Neural cell (in vitro differentiated cells): Measurements from ENCODE around the gene KLF18. TPM values are rescaled to one million over a fixed set of nuclear protein-coding genes. Genes with fewer than 3 reads are reported as not detected.

Source experiments
- H2AFZ ChIP-seq: fragments of 200-600, 300-800 bp; sonication (generic), shearing (Covaris generic); 2 replicates; pipeline ENCODE4 v1.6.0; 2014; ENCODE audit warnings: low read depth, mild to moderate bottlenecking, antibody characterized with exemption, low read length, moderate library complexity
- H3F3A ChIP-seq: fragments of 200-600 bp; shearing (Covaris generic); 2 replicates; pipeline ENCODE4 v1.6.1; 2016; ENCODE audit warnings: mild to moderate bottlenecking, moderate library complexity, mixed read lengths, antibody characterized with exemption, low read length; ENCODE audit not compliant: insufficient read depth, poor library complexity, severe bottlenecking
- H3K27ac ChIP-seq: fragments of 200-600, 300-800 bp; sonication (generic), shearing (Covaris generic); 2 replicates; pipeline ENCODE4 v1.5.1; 2014; ENCODE audit warnings: mild to moderate bottlenecking, low read length, moderate library complexity
- H3K27me3 ChIP-seq: fragments of 300-800, 200-600 bp; sonication (generic), shearing (Covaris generic); 2 replicates; pipeline ENCODE4 v1.6.0; 2014; ENCODE audit warnings: mild to moderate bottlenecking, low read depth, low read length, moderate library complexity; ENCODE audit not compliant: insufficient read depth
- H3K36me3 ChIP-seq: fragments of 300-800, 200-600 bp; sonication (generic), shearing (Covaris generic); 2 replicates; pipeline ENCODE4 v1.5.1; 2014; ENCODE audit warnings: mild to moderate bottlenecking, antibody characterized with exemption, low read length, moderate library complexity; ENCODE audit not compliant: insufficient read depth
- H3K4me2 ChIP-seq: fragments of 300-800, 200-600 bp; sonication (generic), shearing (Covaris generic); 2 replicates; pipeline ENCODE4 v1.6.0; 2014; ENCODE audit warnings: mild to moderate bottlenecking, low read length
- H3K4me3 ChIP-seq: fragments of 300-800, 200-600 bp; sonication (generic), shearing (Covaris generic); 2 replicates; pipeline ENCODE4 v1.5.1; 2014; ENCODE audit warnings: mild to moderate bottlenecking, low read length, moderate library complexity
- H3K79me2 ChIP-seq: fragments of 200-600 bp; shearing (Covaris generic); replicated peaks from 2 replicates; pipeline ENCODE4 v1.6.0; 2014; ENCODE audit warnings: mild to moderate bottlenecking, low read length, moderate library complexity; ENCODE audit not compliant: insufficient read depth
- H3K9ac ChIP-seq: fragments of 300-800, 200-600 bp; sonication (generic), shearing (Covaris generic); 2 replicates; pipeline ENCODE4 v1.6.1; 2016; ENCODE audit warnings: mild to moderate bottlenecking, low read length, mixed read lengths
- H3K9me2 ChIP-seq: fragments of 200-600 bp; shearing (Covaris generic); 2 replicates; pipeline ENCODE4 v1.6.1; 2016; ENCODE audit warnings: mild to moderate bottlenecking, low read length, mixed read lengths; ENCODE audit not compliant: insufficient read depth
- H3K9me3 ChIP-seq: fragments of 200-600, 300-800 bp; sonication (generic), shearing (Covaris generic); 2 replicates; pipeline ENCODE4 v1.6.1; 2016; ENCODE audit warnings: mild to moderate bottlenecking, mixed run types, low read length, moderate library complexity, mixed read lengths
- H4K20me1 ChIP-seq: fragments of 200-600 bp; shearing (Covaris generic); 2 replicates; pipeline ENCODE4 v1.6.1; 2016; ENCODE audit warnings: mild to moderate bottlenecking, mixed run types; ENCODE audit not compliant: insufficient read depth
- EP300 ChIP-seq: fragments of 450-650 bp; conservative IDR thresholded peaks from 2 replicates; pipeline ENCODE4 v1.6.1; 2014; ENCODE audit warnings: antibody characterized with exemption, mild to moderate bottlenecking, moderate library complexity; ENCODE audit not compliant: poor library complexity, severe bottlenecking
- EZH2 ChIP-seq: fragments of 200-600, 300-800 bp; shearing (Covaris generic), sonication (generic); IDR thresholded peaks from 2 replicates; pipeline ENCODE4 v1.6.1; 2014; ENCODE audit warnings: antibody characterized with exemption, low read length, borderline replicate concordance, mild to moderate bottlenecking; ENCODE audit not compliant: insufficient read depth, poor library complexity, severe bottlenecking
- MXI1 ChIP-seq: fragments of 450-650 bp; conservative IDR thresholded peaks from 2 replicates; pipeline ENCODE4 v1.6.1; 2014; ENCODE audit warnings: antibody characterized with exemption, mild to moderate bottlenecking; ENCODE audit not compliant: poor library complexity, severe bottlenecking
- POLR2AphosphoS5 ChIP-seq: IDR thresholded peaks from 2 replicates; pipeline ENCODE4 v1.6.1; 2012
- RAD21 ChIP-seq: fragments of 450-650 bp; conservative IDR thresholded peaks from 2 replicates; pipeline ENCODE4 v1.6.1; 2014; ENCODE audit warnings: antibody characterized with exemption, mild to moderate bottlenecking, moderate library complexity
- SMC3 ChIP-seq: fragments of 450-650 bp; conservative IDR thresholded peaks from 2 replicates; pipeline ENCODE4 v1.6.1; 2014; ENCODE audit warnings: antibody characterized with exemption, mild to moderate bottlenecking, moderate library complexity; ENCODE audit not compliant: poor library complexity
- TAF1 ChIP-seq: IDR thresholded peaks from 2 replicates; pipeline ENCODE4 v1.6.1; 2012; ENCODE audit warnings: low read depth
- polyA plus RNA-seq: library from polyadenylated mRNA; depleted of rRNA; stranded (reverse); fragments of >200 nt; gene quantifications from 2 replicates; pipeline ENCODE4 v1.2.3, GENCODE V29; 2014
- TF ChIP-seq, protein P1 (sequence below): fragments of 450-650 bp; IDR thresholded peaks from 2 replicates; pipeline ENCODE4 v1.5.1; 2014; ENCODE audit warnings: antibody characterized with exemption, mild to moderate bottlenecking, moderate library complexity; ENCODE audit not compliant: poor library complexity, severe bottlenecking
- TF ChIP-seq, protein P2 (sequence below): IDR thresholded peaks from 2 replicates; pipeline ENCODE4 v1.6.1; 2012; ENCODE audit warnings: borderline replicate concordance

Gene KLF18
- polyA plus RNA-seq, 1 donor from 2014 or later: not detected

DNA sequence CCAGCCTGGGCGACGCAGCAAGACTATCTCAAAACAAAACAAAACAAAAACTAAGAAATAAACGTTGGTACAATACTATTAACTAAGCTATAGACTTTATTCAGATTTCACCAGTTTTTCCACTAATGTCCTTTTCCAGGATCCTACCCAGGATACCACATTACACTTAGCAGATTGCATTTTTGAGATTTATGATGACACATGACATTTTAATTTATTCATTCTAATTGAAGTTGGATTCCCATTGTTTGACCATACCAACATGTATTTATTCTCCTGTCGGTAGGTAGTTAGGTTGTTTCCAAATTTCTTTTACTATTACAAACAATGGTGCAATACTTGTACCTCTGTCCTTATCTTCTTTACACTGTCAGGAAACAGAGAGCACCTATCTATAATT, 29.6 kb downstream of the KLF18 start:
- Histone ChIP-seq H3K27ac (no peak overlapping the region), H3K9me2 (no peaks in the 10 kb centered on the region), H3K4me3 (no peak overlapping the region), H3K4me2 (no peak overlapping the region), H3K27me3 (no peaks in the 10 kb centered on the region), H3K36me3 (no peaks in the 10 kb centered on the region), H3F3A (no peaks in the 10 kb centered on the region), H3K79me2 (no peaks in the 10 kb centered on the region), H4K20me1 (no peaks in the 10 kb centered on the region), H2AFZ (no peak overlapping the region), H3K9me3 (no peaks in the 10 kb centered on the region), H3K9ac (no peak overlapping the region)
- TF ChIP-seq EZH2 (no peak), RAD21 (no peak), POLR2AphosphoS5 (no peak), SMC3 (no peak), MXI1 (no peak), EP300 (no peak), TAF1 (no peak)
- TF ChIP-seq, protein P1, sequence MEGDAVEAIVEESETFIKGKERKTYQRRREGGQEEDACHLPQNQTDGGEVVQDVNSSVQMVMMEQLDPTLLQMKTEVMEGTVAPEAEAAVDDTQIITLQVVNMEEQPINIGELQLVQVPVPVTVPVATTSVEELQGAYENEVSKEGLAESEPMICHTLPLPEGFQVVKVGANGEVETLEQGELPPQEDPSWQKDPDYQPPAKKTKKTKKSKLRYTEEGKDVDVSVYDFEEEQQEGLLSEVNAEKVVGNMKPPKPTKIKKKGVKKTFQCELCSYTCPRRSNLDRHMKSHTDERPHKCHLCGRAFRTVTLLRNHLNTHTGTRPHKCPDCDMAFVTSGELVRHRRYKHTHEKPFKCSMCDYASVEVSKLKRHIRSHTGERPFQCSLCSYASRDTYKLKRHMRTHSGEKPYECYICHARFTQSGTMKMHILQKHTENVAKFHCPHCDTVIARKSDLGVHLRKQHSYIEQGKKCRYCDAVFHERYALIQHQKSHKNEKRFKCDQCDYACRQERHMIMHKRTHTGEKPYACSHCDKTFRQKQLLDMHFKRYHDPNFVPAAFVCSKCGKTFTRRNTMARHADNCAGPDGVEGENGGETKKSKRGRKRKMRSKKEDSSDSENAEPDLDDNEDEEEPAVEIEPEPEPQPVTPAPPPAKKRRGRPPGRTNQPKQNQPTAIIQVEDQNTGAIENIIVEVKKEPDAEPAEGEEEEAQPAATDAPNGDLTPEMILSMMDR: no peak
- TF ChIP-seq, protein P2, sequence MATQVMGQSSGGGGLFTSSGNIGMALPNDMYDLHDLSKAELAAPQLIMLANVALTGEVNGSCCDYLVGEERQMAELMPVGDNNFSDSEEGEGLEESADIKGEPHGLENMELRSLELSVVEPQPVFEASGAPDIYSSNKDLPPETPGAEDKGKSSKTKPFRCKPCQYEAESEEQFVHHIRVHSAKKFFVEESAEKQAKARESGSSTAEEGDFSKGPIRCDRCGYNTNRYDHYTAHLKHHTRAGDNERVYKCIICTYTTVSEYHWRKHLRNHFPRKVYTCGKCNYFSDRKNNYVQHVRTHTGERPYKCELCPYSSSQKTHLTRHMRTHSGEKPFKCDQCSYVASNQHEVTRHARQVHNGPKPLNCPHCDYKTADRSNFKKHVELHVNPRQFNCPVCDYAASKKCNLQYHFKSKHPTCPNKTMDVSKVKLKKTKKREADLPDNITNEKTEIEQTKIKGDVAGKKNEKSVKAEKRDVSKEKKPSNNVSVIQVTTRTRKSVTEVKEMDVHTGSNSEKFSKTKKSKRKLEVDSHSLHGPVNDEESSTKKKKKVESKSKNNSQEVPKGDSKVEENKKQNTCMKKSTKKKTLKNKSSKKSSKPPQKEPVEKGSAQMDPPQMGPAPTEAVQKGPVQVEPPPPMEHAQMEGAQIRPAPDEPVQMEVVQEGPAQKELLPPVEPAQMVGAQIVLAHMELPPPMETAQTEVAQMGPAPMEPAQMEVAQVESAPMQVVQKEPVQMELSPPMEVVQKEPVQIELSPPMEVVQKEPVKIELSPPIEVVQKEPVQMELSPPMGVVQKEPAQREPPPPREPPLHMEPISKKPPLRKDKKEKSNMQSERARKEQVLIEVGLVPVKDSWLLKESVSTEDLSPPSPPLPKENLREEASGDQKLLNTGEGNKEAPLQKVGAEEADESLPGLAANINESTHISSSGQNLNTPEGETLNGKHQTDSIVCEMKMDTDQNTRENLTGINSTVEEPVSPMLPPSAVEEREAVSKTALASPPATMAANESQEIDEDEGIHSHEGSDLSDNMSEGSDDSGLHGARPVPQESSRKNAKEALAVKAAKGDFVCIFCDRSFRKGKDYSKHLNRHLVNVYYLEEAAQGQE: no peak

DNA sequence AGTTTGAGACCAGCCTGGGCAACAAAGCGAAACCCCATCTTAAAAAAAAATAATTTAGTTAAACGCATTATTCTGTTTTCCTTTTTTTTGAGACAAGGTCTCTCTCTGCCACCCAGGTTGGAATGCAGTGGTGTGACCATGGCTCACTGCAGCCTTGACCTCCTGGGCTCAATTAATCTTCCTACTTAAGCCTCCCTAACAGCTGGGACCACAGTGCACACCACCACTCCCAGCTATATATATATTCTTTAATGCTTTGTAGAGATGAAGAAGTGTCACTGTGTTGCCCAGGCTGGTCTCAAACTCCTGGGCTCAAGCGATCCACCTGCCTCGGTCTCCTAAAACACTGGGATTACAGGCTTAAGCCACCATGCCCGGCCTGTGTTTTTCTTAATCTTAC, 30.5 kb downstream of the KLF18 start:
- Histone ChIP-seq H3K9me2 (no peaks in the 10 kb centered on the region), H3K27me3 (no peaks in the 10 kb centered on the region), H2AFZ (no peak overlapping the region), H3K9ac (no peak overlapping the region), H3K79me2 (no peaks in the 10 kb centered on the region), H3K9me3 (no peaks in the 10 kb centered on the region), H3K4me2 (no peak overlapping the region), H3K27ac (no peak overlapping the region), H3K4me3 (no peak overlapping the region), H3F3A (no peaks in the 10 kb centered on the region), H4K20me1 (no peaks in the 10 kb centered on the region), H3K36me3 (no peaks in the 10 kb centered on the region)
- TF ChIP-seq, protein P1: no peak
- no peak for TF ChIP-seq EZH2
- TF ChIP-seq RAD21: no peak
- TF ChIP-seq EP300: no peak
- TF ChIP-seq SMC3: no peak
- TF ChIP-seq POLR2AphosphoS5: no peak
- no peak for TF ChIP-seq MXI1
- TF ChIP-seq, protein P2: no peak
- TF ChIP-seq TAF1: no peak
